ENCODE data around the gene LNPK.

Gene LNPK

GRCh38 chr2:176022048-176022447 lies 20.0 kb upstream of the LNPK start:
- Histone ChIP-seq H3K18ac (ENCODE audit: low read length) (no peak overlapping the region), H3K14ac (ENCODE audit: low read length) (no peak overlapping the region), H2BK15ac (ENCODE audit: low read length) (no peak overlapping the region), H3K23ac (ENCODE audit: low read depth, low read length, poor library complexity) (no peak overlapping the region), H2AK5ac (ENCODE audit: low read depth, low read length) (no peak overlapping the region), H3K27ac (replicated peaks; ENCODE audit: low read length) (no peak overlapping the region), H3K79me1 (ENCODE audit: low read depth, low read length) (no peaks in the 10 kb centered on the region), H4K91ac (ENCODE audit: low read depth, low read length, poor library complexity) (no peak overlapping the region), H3K4me2 (ENCODE audit: insufficient read depth, low read length, poor library complexity, severe bottlenecking) (no peak overlapping the region), H3K27me3 (ENCODE audit: control insufficient read depth in 3 of 3, insufficient read depth in 3 of 3, low read depth in 1 of 3, low read length in 3 of 3) (peaks cover 0 to 20% (median 0%) of the 10 kb centered on the region in 3 experiments), H3K9me3 (replicated peaks in 1 of 2; ENCODE audit: control insufficient read depth in 2 of 2, insufficient read depth in 1 of 2, low read depth in 1 of 2, low read length in 2 of 2) (no peaks in the 10 kb centered on the region), H2BK120ac (ENCODE audit: low read depth, low read length) (no peak overlapping the region), H3K4ac (ENCODE audit: low read length) (no peak overlapping the region), H2BK5ac (ENCODE audit: low read length) (no peak overlapping the region), H3K9ac (ENCODE audit: low read depth, low read length, poor library complexity) (no peak overlapping the region), H2AFZ (ENCODE audit: low read length) (no peak overlapping the region), H3K4me3 (ENCODE audit: low read length in 2 of 2) (no peak overlapping the region), H3K4me1 (ENCODE audit: control insufficient read depth in 2 of 2, insufficient read depth in 1 of 2, low read depth in 1 of 2, low read length in 2 of 2) (no peaks in the 10 kb centered on the region), H4K8ac (ENCODE audit: low read depth, low read length) (no peak overlapping the region), H3K36me3 (replicated peaks in 1 of 2; ENCODE audit: control insufficient read depth in 2 of 2, insufficient read depth in 2 of 2, low read length in 2 of 2) (no peaks in the 10 kb centered on the region), H2BK12ac (ENCODE audit: low read length) (no peak overlapping the region)
- no CpG with 5 or more reads among the region's 1 CpG for WGBS, 2 donors (ENCODE audit: extremely low coverage in 2 of 2, insufficient read length in 2 of 2, insufficient replicate concordance in 1 of 2)
- DNase-seq (ENCODE audit: low spot score), result no peak

GRCh38 chr2:176020400-176020799 lies 18.3 kb upstream of the LNPK start:
- Histone ChIP-seq H2BK5ac (ENCODE audit: low read length) (no peak overlapping the region), H3K9me3 (replicated peaks in 1 of 2; ENCODE audit: control insufficient read depth in 2 of 2, insufficient read depth in 1 of 2, low read depth in 1 of 2, low read length in 2 of 2) (no peaks in the 10 kb centered on the region), H2BK15ac (ENCODE audit: low read length) (no peak overlapping the region), H3K4me3 (ENCODE audit: low read length in 2 of 2) (no peak overlapping the region), H3K4ac (ENCODE audit: low read length) (no peak overlapping the region), H2BK12ac (ENCODE audit: low read length) (no peak overlapping the region), H3K23ac (ENCODE audit: low read depth, low read length, poor library complexity) (no peak overlapping the region), H3K27ac (replicated peaks; ENCODE audit: low read length) (no peak overlapping the region), H3K4me1 (ENCODE audit: control insufficient read depth in 2 of 2, insufficient read depth in 1 of 2, low read depth in 1 of 2, low read length in 2 of 2) (no peaks in the 10 kb centered on the region), H4K91ac (ENCODE audit: low read depth, low read length, poor library complexity) (no peak overlapping the region), H3K79me1 (ENCODE audit: low read depth, low read length) (no peaks in the 10 kb centered on the region), H3K36me3 (replicated peaks in 1 of 2; ENCODE audit: control insufficient read depth in 2 of 2, insufficient read depth in 2 of 2, low read length in 2 of 2) (no peaks in the 10 kb centered on the region), H3K9ac (ENCODE audit: low read depth, low read length, poor library complexity) (no peak overlapping the region), H3K14ac (ENCODE audit: low read length) (no peak overlapping the region), H3K27me3 (ENCODE audit: control insufficient read depth in 3 of 3, insufficient read depth in 3 of 3, low read depth in 1 of 3, low read length in 3 of 3) (peaks cover 0 to 9% (median 0%) of the 10 kb centered on the region in 3 experiments), H2AK5ac (ENCODE audit: low read depth, low read length) (no peak overlapping the region), H3K4me2 (ENCODE audit: insufficient read depth, low read length, poor library complexity, severe bottlenecking) (no peak overlapping the region), H2BK120ac (ENCODE audit: low read depth, low read length) (no peak overlapping the region), H2AFZ (ENCODE audit: low read length) (no peak overlapping the region), H4K8ac (ENCODE audit: low read depth, low read length) (no peak overlapping the region), H3K18ac (ENCODE audit: low read length) (no peak overlapping the region)
- no peak for DNase-seq (ENCODE audit: low spot score)
- no CpG with 5 or more reads among the region's 6 CpGs for WGBS, 2 donors (ENCODE audit: extremely low coverage in 2 of 2, insufficient read length in 2 of 2, insufficient replicate concordance in 1 of 2)

- Histone ChIP-seq H3K4me3 (ENCODE audit: low read length in 2 of 2) (no peak overlapping the region), H3K4ac (ENCODE audit: low read length) (no peak overlapping the region), H2BK12ac (ENCODE audit: low read length) (no peak overlapping the region), H3K4me2 (ENCODE audit: insufficient read depth, low read length, poor library complexity, severe bottlenecking) (no peak overlapping the region), H2BK5ac (ENCODE audit: low read length) (no peak overlapping the region), H4K8ac (ENCODE audit: low read depth, low read length) (no peak overlapping the region), H3K27ac (replicated peaks; ENCODE audit: low read length) (no peak overlapping the region), H3K9ac (ENCODE audit: low read depth, low read length, poor library complexity) (no peak overlapping the region), H4K91ac (ENCODE audit: low read depth, low read length, poor library complexity) (no peak overlapping the region), H3K23ac (ENCODE audit: low read depth, low read length, poor library complexity) (no peak overlapping the region), H3K79me1 (ENCODE audit: low read depth, low read length) (no peaks in the 10 kb centered on the region), H2AK5ac (ENCODE audit: low read depth, low read length) (no peak overlapping the region), H3K4me1 (ENCODE audit: control insufficient read depth in 2 of 2, insufficient read depth in 1 of 2, low read depth in 1 of 2, low read length in 2 of 2) (no peaks in the 10 kb centered on the region), H3K14ac (ENCODE audit: low read length) (no peak overlapping the region), H3K9me3 (replicated peaks in 1 of 2; ENCODE audit: control insufficient read depth in 2 of 2, insufficient read depth in 1 of 2, low read depth in 1 of 2, low read length in 2 of 2) (no peaks in the 10 kb centered on the region), H2BK120ac (ENCODE audit: low read depth, low read length) (no peak overlapping the region), H2BK15ac (ENCODE audit: low read length) (no peak overlapping the region), H3K18ac (ENCODE audit: low read length) (no peak overlapping the region), H3K27me3 (ENCODE audit: control insufficient read depth in 3 of 3, insufficient read depth in 3 of 3, low read depth in 1 of 3, low read length in 3 of 3) (peaks cover 0 to 6% (median 0%) of the 10 kb centered on the region in 3 experiments), H2AFZ (ENCODE audit: low read length) (no peak overlapping the region), H3K36me3 (replicated peaks in 1 of 2; ENCODE audit: control insufficient read depth in 2 of 2, insufficient read depth in 2 of 2, low read length in 2 of 2) (no peaks in the 10 kb centered on the region)
- DNase-seq (ENCODE audit: low spot score), result no peak
- WGBS, 2 donors (ENCODE audit: extremely low coverage in 2 of 2, insufficient read length in 2 of 2, insufficient replicate concordance in 1 of 2), result no CpG with 5 or more reads among the region's 1 CpG
Measured at GRCh38 chr2:176018708-176019107, 16.6 kb upstream of the LNPK start.

GRCh38 chr2:176009445-176009844 lies 7.4 kb upstream of the LNPK start:
- Histone ChIP-seq H3K4me2 (ENCODE audit: insufficient read depth, low read length, poor library complexity, severe bottlenecking) (no peak overlapping the region), H3K4ac (ENCODE audit: low read length) (no peak overlapping the region), H3K9ac (ENCODE audit: low read depth, low read length, poor library complexity) (no peak overlapping the region), H2BK5ac (ENCODE audit: low read length) (no peak overlapping the region), H3K18ac (ENCODE audit: low read length) (no peak overlapping the region), H3K14ac (ENCODE audit: low read length) (no peak overlapping the region), H3K79me1 (ENCODE audit: low read depth, low read length) (no peaks in the 10 kb centered on the region), H4K8ac (ENCODE audit: low read depth, low read length) (no peak overlapping the region), H2AK5ac (ENCODE audit: low read depth, low read length) (no peak overlapping the region), H4K91ac (ENCODE audit: low read depth, low read length, poor library complexity) (no peak overlapping the region), H2BK12ac (ENCODE audit: low read length) (no peak overlapping the region), H3K27me3 (ENCODE audit: control insufficient read depth in 3 of 3, insufficient read depth in 3 of 3, low read depth in 1 of 3, low read length in 3 of 3) (no peaks in the 10 kb centered on the region), H2AFZ (ENCODE audit: low read length) (no peak overlapping the region), H3K27ac (replicated peaks; ENCODE audit: low read length) (no peak overlapping the region), H2BK120ac (ENCODE audit: low read depth, low read length) (no peak overlapping the region), H3K4me3 (ENCODE audit: low read length in 2 of 2) (no peak overlapping the region), H3K4me1 (ENCODE audit: control insufficient read depth in 2 of 2, insufficient read depth in 1 of 2, low read depth in 1 of 2, low read length in 2 of 2) (no peaks in the 10 kb centered on the region), H3K23ac (ENCODE audit: low read depth, low read length, poor library complexity) (no peak overlapping the region), H3K36me3 (replicated peaks in 1 of 2; ENCODE audit: control insufficient read depth in 2 of 2, insufficient read depth in 2 of 2, low read length in 2 of 2) (no peaks in the 10 kb centered on the region), H3K9me3 (replicated peaks in 1 of 2; ENCODE audit: control insufficient read depth in 2 of 2, insufficient read depth in 1 of 2, low read depth in 1 of 2, low read length in 2 of 2) (no peaks in the 10 kb centered on the region), H2BK15ac (ENCODE audit: low read length) (no peak overlapping the region)
- WGBS, 2 donors (ENCODE audit: extremely low coverage in 2 of 2, insufficient read length in 2 of 2, insufficient replicate concordance in 1 of 2), result 100% methylated on average over 2 of the region's 2 CpGs
- DNase-seq (ENCODE audit: low spot score), result no peak
